ENCODE results near the gene CEBPZ. TPM values are rescaled to one million over a fixed set of nuclear protein-coding genes. Genes with fewer than 3 reads are reported as not detected.

CEBPZ gene
- total RNA-seq, 1 experiment from 2014 or later = 61.4 TPM

DNA sequence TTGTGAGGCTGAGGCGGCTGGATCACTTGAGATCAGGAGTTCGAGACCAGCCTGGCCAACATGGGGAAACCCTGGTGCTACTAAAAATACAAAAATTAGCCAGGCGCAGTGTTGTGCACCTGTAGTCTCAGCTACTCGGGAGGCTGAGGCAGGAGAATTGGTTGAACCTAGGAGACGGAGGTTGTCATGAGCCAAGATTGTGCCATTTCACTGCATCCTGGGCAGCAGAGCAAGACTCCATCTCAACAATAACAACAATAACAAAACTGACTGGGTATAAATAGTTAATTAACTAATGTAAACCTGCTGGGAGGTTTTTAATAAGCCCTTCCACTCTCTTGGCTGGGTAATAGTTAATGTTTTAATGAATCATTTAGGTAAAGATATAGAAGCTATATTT, 50.8 kb downstream of the CEBPZ start:
- no peak overlapping the region for H3K4me3 ChIP-seq
- H3K9me3 ChIP-seq (replicated peaks) = no peaks in the 10 kb centered on the region
- DNase-seq (ENCODE audit: low read depth in 1 of 2, low spot score in 2 of 2) = no peak
- H3K4me1 ChIP-seq (replicated peaks) = peaks cover 17% of the 10 kb centered on the region
- no peak overlapping the region for H3K27ac ChIP-seq
- no peaks in the 10 kb centered on the region for H3K27me3 ChIP-seq (replicated peaks)
- no peaks in the 10 kb centered on the region for H3K36me3 ChIP-seq

DNA sequence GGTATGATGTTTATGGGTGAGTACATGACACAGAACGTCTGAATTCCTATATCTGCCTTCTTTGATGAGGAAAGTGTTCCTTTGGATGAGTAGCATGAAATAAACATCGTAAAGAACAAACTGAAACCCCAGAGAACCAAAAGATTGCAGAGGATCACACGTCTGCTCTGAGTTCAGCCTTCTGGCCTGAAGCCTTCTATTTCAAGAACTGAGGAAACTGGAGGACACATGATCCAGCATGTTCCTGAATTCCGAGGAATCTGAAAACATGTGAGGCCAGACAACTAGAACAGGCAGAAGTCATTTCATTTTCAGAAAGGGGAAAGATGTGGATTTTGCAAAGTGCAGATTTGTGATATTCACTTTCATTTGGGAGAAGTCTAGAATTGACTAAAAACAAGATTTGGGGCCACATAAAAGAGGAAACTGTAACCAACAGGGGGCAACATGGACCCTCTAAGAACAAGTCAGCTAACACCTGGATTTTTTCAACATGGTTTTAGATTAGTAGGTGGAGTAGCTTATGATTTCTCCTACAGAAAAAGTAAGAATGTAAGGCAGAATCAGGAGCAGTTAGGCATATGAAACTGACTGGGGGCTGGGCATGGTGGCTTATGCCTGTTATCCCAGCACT, 51.3 kb downstream of the CEBPZ start:
- H3K4me3 ChIP-seq = no peak overlapping the region
- no peaks in the 10 kb centered on the region for H3K27me3 ChIP-seq (replicated peaks)
- DNase-seq (ENCODE audit: low read depth in 1 of 2, low spot score in 2 of 2) = no peak
- no peaks in the 10 kb centered on the region for H3K9me3 ChIP-seq (replicated peaks)
- H3K36me3 ChIP-seq = no peaks in the 10 kb centered on the region
- peaks cover 17% of the 10 kb centered on the region for H3K4me1 ChIP-seq (replicated peaks)
- no peak overlapping the region for H3K27ac ChIP-seq

DNA sequence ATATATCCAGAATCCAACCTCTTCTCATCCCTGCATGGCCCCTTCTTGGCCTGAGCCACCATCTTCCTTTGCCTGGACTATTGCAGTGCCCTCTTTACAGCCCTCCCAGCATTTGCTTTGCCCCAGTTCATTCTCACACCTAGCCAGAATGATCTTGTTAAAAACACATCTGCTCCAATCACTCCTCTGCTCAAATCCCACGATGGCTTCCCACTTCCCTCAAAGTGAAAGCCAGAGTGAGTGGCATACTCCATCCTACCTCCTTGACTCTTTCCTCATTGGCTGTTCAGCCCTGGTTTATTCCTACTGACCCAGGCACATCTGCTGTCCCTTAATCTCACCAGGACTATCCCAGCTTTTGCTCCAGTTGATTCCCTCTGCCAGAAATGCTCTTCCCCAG, 57.7 kb downstream of the CEBPZ start:
- Histone ChIP-seq H3K36me3 (no peaks in the 10 kb centered on the region), H3K4me3 (no peak overlapping the region), H3K4me1 (replicated peaks) (no peaks in the 10 kb centered on the region), H3K27me3 (replicated peaks) (no peaks in the 10 kb centered on the region), H3K9me3 (replicated peaks) (no peaks in the 10 kb centered on the region), H3K27ac (no peak overlapping the region)
- DNase-seq (ENCODE audit: low read depth in 1 of 2, low spot score in 2 of 2) = no peak

DNA sequence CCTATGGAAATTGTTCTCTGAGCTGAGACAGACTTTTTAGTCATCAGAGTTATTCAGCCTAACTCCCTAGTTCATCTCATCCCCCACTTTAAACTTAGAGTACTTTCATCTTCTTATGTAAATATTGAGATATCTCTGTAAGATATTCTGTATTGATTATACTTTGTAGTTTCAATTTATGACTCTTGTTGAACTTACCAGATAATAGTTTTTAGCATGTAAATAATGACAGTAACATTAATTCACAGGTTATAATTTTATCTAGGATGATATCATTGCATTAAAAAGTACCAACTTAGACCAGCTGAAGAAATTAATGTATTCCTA, 59.8 kb downstream of the CEBPZ start:
- Histone ChIP-seq H3K27me3 (replicated peaks) (no peaks in the 10 kb centered on the region), H3K36me3 (no peaks in the 10 kb centered on the region), H3K4me1 (replicated peaks) (no peaks in the 10 kb centered on the region), H3K27ac (no peak overlapping the region), H3K9me3 (replicated peaks) (no peaks in the 10 kb centered on the region), H3K4me3 (no peak overlapping the region)
- DNase-seq (ENCODE audit: low read depth in 1 of 2, low spot score in 2 of 2) = no peak

DNA sequence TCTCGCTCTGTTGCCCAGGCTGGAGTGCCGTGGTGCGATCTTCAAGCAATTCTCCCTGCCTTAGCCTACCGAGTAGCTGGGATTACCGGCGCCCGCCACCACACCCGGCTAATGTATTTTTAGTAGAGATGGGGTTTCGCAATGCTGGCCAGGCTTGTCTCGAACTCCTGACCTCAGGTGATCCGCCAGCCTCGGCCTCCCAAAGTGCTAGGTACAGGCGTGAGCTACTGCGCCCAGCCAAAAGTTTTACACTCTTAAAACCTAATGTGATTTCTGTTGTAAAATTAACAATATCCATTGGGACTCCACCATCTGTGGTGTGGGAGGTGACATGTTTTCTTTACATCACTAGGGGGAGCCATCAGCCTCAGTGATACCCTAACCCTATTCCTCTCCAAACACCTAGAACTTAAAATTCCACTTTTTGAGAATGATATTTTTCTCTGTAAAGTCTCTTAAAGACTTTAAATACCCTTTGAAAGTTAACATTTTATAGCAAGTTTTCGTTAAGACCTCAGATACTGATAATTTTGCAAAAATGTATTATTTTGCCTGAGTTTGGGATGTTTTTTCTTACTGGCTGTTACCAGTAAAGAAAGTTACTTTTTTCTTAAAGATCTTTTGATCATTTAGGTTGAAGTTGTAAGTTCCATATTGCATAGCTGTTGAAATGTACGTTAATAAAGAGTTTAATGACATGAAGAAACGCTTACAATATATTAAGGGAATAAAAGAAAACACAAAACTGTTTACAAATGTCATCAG, 63.0 kb downstream of the CEBPZ start:
- peak in 1 of 2 experiments; percentile 36 for DNase-seq (ENCODE audit: low read depth in 1 of 2, low spot score in 2 of 2)
- no peaks in the 10 kb centered on the region for H3K36me3 ChIP-seq
- H3K4me1 ChIP-seq (replicated peaks) = no peaks in the 10 kb centered on the region
- no peaks in the 10 kb centered on the region for H3K27me3 ChIP-seq (replicated peaks)
- H3K4me3 ChIP-seq = no peak overlapping the region
- H3K27ac ChIP-seq = no peak overlapping the region
- no peaks in the 10 kb centered on the region; the same call in 1 of the 2 replicates for H3K9me3 ChIP-seq (replicated peaks)

DNA sequence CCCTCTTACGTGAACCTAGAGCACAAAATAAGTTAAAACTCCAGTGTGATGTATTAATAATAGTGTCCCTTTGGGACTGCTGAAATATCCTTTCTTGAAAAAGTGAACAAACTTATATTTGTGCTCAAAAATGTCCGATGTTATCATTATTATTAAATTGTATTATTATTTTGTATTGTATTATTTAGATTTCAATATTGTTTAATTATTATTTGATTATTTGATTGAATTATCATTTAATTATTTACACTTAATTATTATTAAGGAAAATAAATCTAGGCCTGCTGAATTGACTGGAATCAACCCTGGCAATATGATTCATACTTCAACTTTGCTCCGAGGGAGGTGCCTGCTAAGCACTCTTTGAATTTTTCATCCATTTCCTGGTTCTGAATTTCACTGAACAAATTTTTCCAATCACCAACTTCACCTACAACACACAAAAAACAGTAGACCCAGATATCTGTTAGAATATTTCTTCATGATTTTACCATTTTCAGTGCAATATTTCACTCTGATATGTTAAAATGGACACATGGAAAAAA, 63.7 kb downstream of the CEBPZ start:
- Histone ChIP-seq H3K27ac (no peak overlapping the region), H3K27me3 (replicated peaks) (no peaks in the 10 kb centered on the region), H3K36me3 (no peaks in the 10 kb centered on the region), H3K4me3 (no peak overlapping the region), H3K9me3 (replicated peaks) (no peaks in the 10 kb centered on the region; the same call in 1 of the 2 replicates), H3K4me1 (replicated peaks) (no peaks in the 10 kb centered on the region)
- no peak for DNase-seq (ENCODE audit: low read depth in 1 of 2, low spot score in 2 of 2)

DNA sequence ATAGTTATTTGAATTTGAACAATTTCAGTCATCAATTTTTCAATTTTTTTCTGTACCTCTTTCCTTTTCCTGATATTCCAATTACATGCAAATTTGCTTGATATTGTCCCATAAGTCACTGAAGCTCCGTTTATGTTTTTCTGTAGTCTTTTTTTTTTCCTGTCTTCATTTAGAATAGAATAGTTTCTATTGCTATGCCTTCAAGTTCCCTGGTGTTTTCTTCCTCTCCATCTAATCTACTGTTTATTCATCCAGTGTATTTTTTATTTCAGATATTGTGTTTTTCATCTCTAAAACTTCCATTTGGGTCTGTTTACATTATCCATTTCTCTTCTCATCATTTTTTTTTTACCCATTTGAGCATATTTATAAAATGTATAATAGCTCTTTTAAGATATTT, 66.6 kb downstream of the CEBPZ start:
- DNase-seq (ENCODE audit: low read depth in 1 of 2, low spot score in 2 of 2) = no peak
- H3K9me3 ChIP-seq (replicated peaks) = no peaks in the 10 kb centered on the region; the same call in 1 of the 2 replicates

DNA sequence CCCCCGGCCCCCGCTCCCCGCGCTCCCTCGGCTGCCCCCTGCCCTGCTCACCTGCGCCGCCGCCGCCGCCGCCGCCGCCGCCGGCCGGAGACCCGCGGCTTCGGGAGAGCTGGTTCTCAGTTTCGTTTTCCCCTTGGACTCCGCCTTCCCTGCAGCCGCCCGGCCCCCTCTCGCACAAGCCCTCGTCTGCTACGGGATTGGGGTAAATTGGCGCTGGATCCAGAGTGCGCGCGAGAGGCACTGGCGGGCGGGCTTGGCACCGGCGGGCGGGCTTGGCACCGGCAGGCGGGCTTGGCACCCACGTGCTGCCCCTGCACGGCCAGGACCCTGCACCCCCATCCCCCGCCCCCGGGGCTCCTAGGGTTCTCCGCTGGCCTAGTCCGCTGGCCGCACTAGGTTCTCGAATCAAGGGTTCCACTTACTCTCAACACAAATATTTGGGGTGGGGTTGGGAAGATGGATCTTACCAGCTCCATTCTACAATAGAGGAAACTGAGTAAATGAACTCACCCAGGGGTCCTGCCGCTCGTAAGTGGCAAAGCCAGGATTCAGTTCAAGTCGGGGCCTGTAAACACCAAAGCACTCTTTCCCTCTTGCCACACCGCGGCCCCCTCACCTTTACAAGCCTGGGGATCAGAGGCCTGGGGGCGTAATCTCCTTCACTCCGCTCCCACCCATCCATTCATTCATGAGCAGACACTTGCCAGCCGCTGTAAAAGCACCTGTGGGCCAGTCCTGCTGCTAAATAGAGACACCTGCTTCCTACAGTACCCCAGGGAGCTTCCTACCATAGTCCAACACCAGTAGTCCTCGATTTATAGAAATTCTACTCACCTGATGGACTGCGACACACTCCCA, 74.3 kb downstream of the CEBPZ start, which contains the start of gene EIF2AK2:
TSS of gene EIF2AK2 (minus strand) at position 124 of the 858 bp plus-strand sequence. CDS start 9,174 bp downstream, outside the sequence.
- H3K27ac ChIP-seq = peak within 1 kb of the TSS; percentile 64
- no peaks in the 10 kb centered on the region for H3K27me3 ChIP-seq (replicated peaks)
- peaks cover 28% of the 10 kb centered on the region for H3K36me3 ChIP-seq
- 0 out of 2 replicates have a peak, but pooled peaks cover 2% of the 10 kb centered on the region for H3K9me3 ChIP-seq (replicated peaks)
- peaks cover 15% of the 10 kb centered on the region for H3K4me1 ChIP-seq (replicated peaks)
- peak; percentile 71 to 91 for DNase-seq (ENCODE audit: low read depth in 1 of 2, low spot score in 2 of 2)
- H3K4me3 ChIP-seq = peak within 1 kb of the TSS; percentile 66

More for the DNA sequence above, 66.6 kb downstream of the CEBPZ start:
- H3K4me3 ChIP-seq = no peak overlapping the region
- H3K4me1 ChIP-seq (replicated peaks) = no peaks in the 10 kb centered on the region
- H3K36me3 ChIP-seq = no peaks in the 10 kb centered on the region
- H3K27ac ChIP-seq = no peak overlapping the region
- H3K27me3 ChIP-seq (replicated peaks) = no peaks in the 10 kb centered on the region

DNA sequence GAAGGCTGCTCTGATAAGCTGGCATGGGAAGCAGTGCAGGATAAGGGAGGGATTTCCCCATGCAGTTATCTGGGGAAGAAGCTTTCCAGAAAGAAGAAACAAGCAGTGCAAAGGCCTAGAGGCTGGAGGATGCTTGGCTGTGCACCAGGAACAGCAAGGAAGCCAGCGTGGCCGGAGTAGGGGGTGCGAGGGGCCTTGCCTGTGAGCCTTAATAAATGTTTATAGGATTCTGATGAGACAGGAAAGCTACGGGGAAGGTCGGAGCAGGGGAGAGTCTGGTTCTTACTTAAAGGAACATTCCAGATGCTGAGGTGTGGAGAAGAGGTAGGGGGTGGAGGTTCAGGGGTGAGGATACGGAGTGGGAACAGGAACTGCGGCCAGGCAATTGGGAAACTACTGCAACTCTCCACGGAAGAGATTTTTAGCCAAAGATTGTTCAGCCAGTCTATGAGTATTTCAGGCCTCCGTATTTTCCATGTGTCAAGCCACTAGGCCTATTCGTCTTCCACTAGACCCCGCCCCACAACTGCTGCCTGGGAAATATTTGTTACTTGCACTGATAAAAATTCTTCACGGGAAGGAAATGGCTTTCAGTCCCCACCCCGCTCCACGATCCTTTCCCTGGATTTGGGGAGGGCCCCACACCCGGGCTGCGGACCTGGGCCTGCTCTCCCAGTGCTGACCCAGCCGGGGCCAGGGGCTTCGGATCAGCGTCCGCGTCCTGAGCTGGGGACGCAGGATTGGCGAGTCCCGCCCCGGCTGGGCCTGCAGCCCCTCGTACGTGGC, 75.1 kb downstream of the CEBPZ start:
- Histone ChIP-seq H3K27ac (peak overlapping the region; percentile 64), H3K27me3 (replicated peaks) (no peaks in the 10 kb centered on the region), H3K4me1 (replicated peaks) (peaks cover 15% of the 10 kb centered on the region), H3K9me3 (replicated peaks) (0 out of 2 replicates have a peak, but pooled peaks cover 2% of the 10 kb centered on the region), H3K4me3 (peak overlapping the region; percentile 66), H3K36me3 (peaks cover 28% of the 10 kb centered on the region)
- peak; percentile 56 for DNase-seq (ENCODE audit: low read depth in 1 of 2, low spot score in 2 of 2)

DNA sequence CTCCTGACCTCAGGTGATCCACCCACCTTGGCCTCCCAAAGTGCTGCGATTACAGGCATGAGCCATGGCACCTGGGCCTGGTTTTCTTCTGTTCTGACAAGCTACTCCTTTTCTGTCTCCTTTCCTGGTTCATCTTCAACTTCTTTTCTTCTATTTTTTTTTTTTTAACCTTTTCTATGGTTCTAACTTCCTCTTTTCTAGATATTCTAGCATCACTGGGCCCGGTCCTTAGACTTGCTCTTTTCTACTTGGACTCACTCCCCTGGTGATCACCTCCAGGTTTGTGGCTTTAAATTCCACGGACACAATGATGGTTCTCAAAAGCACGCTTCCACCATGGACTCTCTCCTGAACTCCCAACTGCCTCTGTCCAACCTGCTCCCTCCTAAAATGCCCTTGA, 76.6 kb downstream of the CEBPZ start:
- Histone ChIP-seq H3K4me1 (replicated peaks) (peaks cover 15% of the 10 kb centered on the region), H3K27ac (no peak overlapping the region), H3K4me3 (no peak overlapping the region), H3K27me3 (replicated peaks) (no peaks in the 10 kb centered on the region), H3K9me3 (replicated peaks) (0 out of 2 replicates have a peak, but pooled peaks cover 2% of the 10 kb centered on the region), H3K36me3 (peaks cover 29% of the 10 kb centered on the region)
- DNase-seq (ENCODE audit: low read depth in 1 of 2, low spot score in 2 of 2) = no peak

DNA sequence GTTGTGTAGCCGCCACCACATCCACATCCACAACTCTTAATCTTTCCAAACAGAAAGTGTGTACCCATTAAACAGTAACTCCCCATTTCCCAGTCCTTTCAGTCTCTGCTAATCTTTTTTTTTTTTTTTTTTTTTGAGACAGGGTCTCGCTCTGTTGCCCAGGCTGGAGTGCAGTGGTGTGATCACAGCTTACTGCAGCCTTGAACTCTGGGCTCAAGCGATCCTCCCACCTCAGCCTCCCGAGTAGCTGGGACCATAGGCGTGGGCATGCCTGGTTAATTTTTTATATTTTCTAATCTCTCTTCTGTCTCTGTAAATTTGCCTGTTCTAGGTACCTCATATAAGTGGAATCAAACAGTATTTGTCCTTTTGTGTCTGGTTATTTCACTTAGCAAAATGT, 78.2 kb downstream of the CEBPZ start:
- no peak overlapping the region for H3K27ac ChIP-seq
- peaks cover 38% of the 10 kb centered on the region for H3K36me3 ChIP-seq
- no peaks in the 10 kb centered on the region for H3K27me3 ChIP-seq (replicated peaks)
- peaks cover 15% of the 10 kb centered on the region for H3K4me1 ChIP-seq (replicated peaks)
- H3K4me3 ChIP-seq = no peak overlapping the region
- DNase-seq (ENCODE audit: low read depth in 1 of 2, low spot score in 2 of 2) = no peak
- 0 out of 2 replicates have a peak, but pooled peaks cover 2% of the 10 kb centered on the region for H3K9me3 ChIP-seq (replicated peaks)
